HG03432 (cell line): ENCODE data around the gene SLC35B2.

Experiments used
- ATAC-seq: cut with Tn5 transposase; IDR thresholded peaks from one replicate; pipeline ENCODE4 v1.9.1; 2021; ENCODE audit warnings: mild to moderate bottlenecking, moderate library complexity; ENCODE audit not compliant: unreplicated experiment

SLC35B2 gene

GRCh38 chr6:44257025-44257752 lies at the start of gene SLC35B2:
Gene SLC35B2 (minus strand): TSS chr6:44257528. CDS start chr6:44257410, 118 bp downstream.
- ATAC-seq: peak; percentile 59

GRCh38 chr6:44306710-44307109 lies 49.4 kb upstream of the SLC35B2 start:
- ATAC-seq: no peak

- no peak for ATAC-seq
These were observed 47.9 kb upstream of the SLC35B2 start for GRCh38 chr6:44305200-44305725.

- no peak for ATAC-seq
These were observed 47.2 kb upstream of the SLC35B2 start for GRCh38 chr6:44304282-44305199.

GRCh38 chr6:44303842-44304241 lies 46.5 kb upstream of the SLC35B2 start:
- ATAC-seq: no peak

GRCh38 chr6:44302856-44303255 lies 45.5 kb upstream of the SLC35B2 start:
- ATAC-seq: no peak

GRCh38 chr6:44301782-44302564 lies 44.6 kb upstream of the SLC35B2 start:
- no peak for ATAC-seq

- no peak for ATAC-seq
These were observed 43.8 kb upstream of the SLC35B2 start for GRCh38 chr6:44301106-44301505.

GRCh38 chr6:44300292-44300823 lies 43.0 kb upstream of the SLC35B2 start:
- ATAC-seq: no peak

GRCh38 chr6:44298864-44299263 lies 41.5 kb upstream of the SLC35B2 start:
- ATAC-seq: no peak

GRCh38 chr6:44298055-44298803 lies 40.9 kb upstream of the SLC35B2 start:
- no peak for ATAC-seq

- ATAC-seq: no peak
These were observed 40.0 kb upstream of the SLC35B2 start for GRCh38 chr6:44297063-44298038.

- no peak for ATAC-seq
These were observed 37.8 kb upstream of the SLC35B2 start for GRCh38 chr6:44294832-44295791.

- ATAC-seq: no peak
These were observed 35.5 kb upstream of the SLC35B2 start for GRCh38 chr6:44292661-44293365.

- no peak for ATAC-seq
These were observed 34.5 kb upstream of the SLC35B2 start for GRCh38 chr6:44291841-44292240.

- ATAC-seq: no peak
These were observed 32.5 kb upstream of the SLC35B2 start for GRCh38 chr6:44289726-44290260.

GRCh38 chr6:44286747-44287146 lies 29.4 kb upstream of the SLC35B2 start:
- no peak for ATAC-seq
